Measurements from ENCODE around the gene SFSWAP. TPM values are rescaled to one million over a fixed set of nuclear protein-coding genes. Genes with fewer than 3 reads are reported as not detected.

Gene SFSWAP
- total and polyA plus RNA-seq, 10 donors: 19.5 to 74.4 (median 58.8) TPM

DNA sequence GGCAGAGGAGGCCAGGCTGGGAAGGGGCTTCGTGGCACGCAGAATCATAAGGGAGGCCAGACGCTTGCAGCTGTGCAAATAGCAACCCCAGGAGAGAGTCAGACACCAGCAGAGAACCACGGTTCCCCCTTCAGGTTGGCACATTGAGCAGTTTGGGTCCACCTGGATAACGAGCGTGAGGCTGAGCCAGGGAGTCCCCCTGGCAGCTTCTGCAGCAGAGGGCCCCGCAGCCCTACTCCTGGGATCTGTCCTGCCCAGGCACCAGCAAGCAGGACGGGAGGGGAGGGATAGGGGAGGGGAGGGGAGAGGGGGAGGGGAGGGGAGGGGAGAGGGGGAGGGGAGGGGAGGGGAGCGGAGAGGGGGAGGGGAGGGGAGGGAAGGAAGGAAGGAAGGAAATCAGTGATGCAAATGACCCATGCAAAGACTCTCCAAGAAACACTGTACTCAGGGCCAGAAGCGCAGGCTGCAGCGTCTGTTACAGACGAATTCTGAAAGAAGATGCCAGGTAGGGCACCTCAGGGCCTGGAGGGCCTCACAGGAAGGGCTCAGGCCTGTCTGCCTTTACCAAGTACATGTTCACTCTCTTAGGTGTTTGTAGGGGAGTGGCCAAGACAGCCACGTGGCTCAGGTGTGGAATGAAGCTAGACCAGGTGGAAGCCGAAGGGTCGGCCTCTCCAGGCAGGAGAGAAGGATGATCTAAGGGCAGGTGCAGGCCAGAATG lies 85.0 kb downstream of the SFSWAP start:
- TF ChIP-seq, protein P1, sequence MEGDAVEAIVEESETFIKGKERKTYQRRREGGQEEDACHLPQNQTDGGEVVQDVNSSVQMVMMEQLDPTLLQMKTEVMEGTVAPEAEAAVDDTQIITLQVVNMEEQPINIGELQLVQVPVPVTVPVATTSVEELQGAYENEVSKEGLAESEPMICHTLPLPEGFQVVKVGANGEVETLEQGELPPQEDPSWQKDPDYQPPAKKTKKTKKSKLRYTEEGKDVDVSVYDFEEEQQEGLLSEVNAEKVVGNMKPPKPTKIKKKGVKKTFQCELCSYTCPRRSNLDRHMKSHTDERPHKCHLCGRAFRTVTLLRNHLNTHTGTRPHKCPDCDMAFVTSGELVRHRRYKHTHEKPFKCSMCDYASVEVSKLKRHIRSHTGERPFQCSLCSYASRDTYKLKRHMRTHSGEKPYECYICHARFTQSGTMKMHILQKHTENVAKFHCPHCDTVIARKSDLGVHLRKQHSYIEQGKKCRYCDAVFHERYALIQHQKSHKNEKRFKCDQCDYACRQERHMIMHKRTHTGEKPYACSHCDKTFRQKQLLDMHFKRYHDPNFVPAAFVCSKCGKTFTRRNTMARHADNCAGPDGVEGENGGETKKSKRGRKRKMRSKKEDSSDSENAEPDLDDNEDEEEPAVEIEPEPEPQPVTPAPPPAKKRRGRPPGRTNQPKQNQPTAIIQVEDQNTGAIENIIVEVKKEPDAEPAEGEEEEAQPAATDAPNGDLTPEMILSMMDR (IDR thresholded peaks at IDR 0.05 in 8 of 11, conservative IDR thresholded peaks at IDR 0.05 in 3 of 11): no peak
- TF ChIP-seq POLR2AphosphoS5 (IDR thresholded peaks at IDR 0.05): no peak
- TF ChIP-seq POLR2A (IDR thresholded peaks at IDR 0.05): no peak
- Histone ChIP-seq H3K9me3 (no peaks in the 10 kb centered on the region), H3K27ac (peak overlapping the region in 1 of 8 donors; percentile 57), H3K4me3 (no peak overlapping the region), H3K27me3 (replicated peaks in 1 of 7) (no peaks in the 10 kb centered on the region), H3K36me3 (peaks cover 0 to 96% (median 71%) of the 10 kb centered on the region in 6 donors), H3K4me1 (peaks cover 6 to 30% (median 14%) of the 10 kb centered on the region in 6 donors)
- intact Hi-C loops (cut with DNase I; ENCODE audit: low total_unique reads): no loop called here
- DNase-seq: no peak
- WGBS, 5 donors: 61 to 75% (median 69%) methylated on average over 12 to 14 of the region's 15 CpGs

DNA sequence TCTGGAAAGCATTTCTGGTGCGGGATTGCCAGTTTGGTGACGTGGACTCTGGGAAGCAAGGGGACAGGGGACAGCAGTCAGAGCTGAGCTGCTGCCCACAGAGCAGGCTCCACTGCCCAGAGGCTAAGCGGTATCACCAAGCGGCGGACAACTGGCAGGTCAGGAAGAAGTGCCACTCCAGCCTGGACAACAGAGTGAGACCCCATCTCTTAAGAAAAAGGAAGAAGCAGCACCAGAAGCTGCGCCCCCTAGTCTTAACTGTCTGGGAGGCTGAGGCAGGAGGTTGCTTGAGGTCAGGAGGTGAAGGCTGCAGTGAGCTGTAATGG lies 85.5 kb downstream of the SFSWAP start:
- H3K27ac ChIP-seq: peak overlapping the region in 1 of 8 donors; percentile 57
- no peak for DNase-seq
- peaks cover 0 to 95% (median 65%) of the 10 kb centered on the region in 6 donors for H3K36me3 ChIP-seq
- peaks cover 6 to 31% (median 14%) of the 10 kb centered on the region in 6 donors for H3K4me1 ChIP-seq
- H3K4me3 ChIP-seq: no peak overlapping the region
- intact Hi-C loops (cut with DNase I; ENCODE audit: low total_unique reads): no loop called here
- H3K9me3 ChIP-seq: no peaks in the 10 kb centered on the region
- no peaks in the 10 kb centered on the region for H3K27me3 ChIP-seq (replicated peaks in 1 of 7)
- TF ChIP-seq POLR2AphosphoS5 (IDR thresholded peaks at IDR 0.05) (no peak), POLR2A (IDR thresholded peaks at IDR 0.05) (no peak)
- TF ChIP-seq, protein P1 (IDR thresholded peaks at IDR 0.05 in 8 of 11, conservative IDR thresholded peaks at IDR 0.05 in 3 of 11): no peak
- WGBS, 5 donors: 95 to 97% (median 96%) methylated on average over 6 of the region's 6 CpGs

DNA sequence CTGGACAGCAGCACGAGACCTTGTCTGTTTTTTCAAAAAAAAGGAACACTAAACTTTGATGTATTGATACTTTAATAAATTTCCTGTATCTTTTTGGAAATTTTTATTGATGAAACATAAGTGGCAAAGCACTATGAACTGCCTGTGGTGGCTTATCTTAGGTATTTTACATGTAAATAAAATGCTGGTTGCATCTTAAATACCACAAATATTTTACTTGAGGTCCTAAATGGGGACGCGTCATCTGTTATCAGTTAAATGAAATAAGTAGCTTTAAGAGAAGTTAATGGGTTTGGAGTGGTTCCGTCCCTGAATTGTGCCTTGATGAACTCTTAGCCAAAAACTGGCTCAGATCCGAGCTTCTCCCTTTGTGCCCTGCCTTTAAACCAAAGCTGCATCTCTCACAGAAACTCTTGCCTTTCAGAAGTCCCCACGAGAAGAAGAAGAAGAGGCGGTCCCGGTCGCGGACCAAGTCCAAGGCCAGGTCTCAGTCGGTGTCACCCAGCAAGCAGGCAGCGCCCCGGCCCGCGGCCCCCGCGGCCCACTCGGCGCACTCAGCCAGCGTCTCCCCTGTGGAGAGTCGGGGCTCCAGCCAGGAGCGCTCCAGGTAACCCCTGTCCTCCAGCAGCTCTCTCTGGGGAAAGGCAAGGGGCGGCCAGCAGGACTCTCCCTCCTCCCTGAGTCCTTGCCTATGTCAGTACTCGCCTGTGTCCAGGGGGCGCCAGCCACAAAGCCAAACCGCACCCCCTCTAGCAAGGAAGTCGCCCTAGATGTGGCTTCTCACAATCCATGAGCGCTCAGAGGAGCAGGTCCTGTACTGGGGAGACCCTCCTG lies 86.1 kb downstream of the SFSWAP start:
- DNase-seq: no peak
- Histone ChIP-seq H3K36me3 (peaks cover 0 to 95% (median 64%) of the 10 kb centered on the region in 6 donors), H3K4me1 (peaks cover 6 to 31% (median 14%) of the 10 kb centered on the region in 6 donors), H3K9me3 (no peaks in the 10 kb centered on the region), H3K27ac (no peak overlapping the region), H3K27me3 (replicated peaks in 1 of 7) (no peaks in the 10 kb centered on the region), H3K4me3 (no peak overlapping the region)
- intact Hi-C loops (cut with DNase I; ENCODE audit: low total_unique reads): no loop called here
- WGBS, 5 donors: 90 to 97% (median 92%) methylated on average over 18 to 28 of the region's 28 CpGs
- TF ChIP-seq POLR2AphosphoS5 (IDR thresholded peaks at IDR 0.05): peak in 1 of 3 donors; percentile 14
- TF ChIP-seq, protein P1 (IDR thresholded peaks at IDR 0.05 in 8 of 11, conservative IDR thresholded peaks at IDR 0.05 in 3 of 11): no peak

DNA sequence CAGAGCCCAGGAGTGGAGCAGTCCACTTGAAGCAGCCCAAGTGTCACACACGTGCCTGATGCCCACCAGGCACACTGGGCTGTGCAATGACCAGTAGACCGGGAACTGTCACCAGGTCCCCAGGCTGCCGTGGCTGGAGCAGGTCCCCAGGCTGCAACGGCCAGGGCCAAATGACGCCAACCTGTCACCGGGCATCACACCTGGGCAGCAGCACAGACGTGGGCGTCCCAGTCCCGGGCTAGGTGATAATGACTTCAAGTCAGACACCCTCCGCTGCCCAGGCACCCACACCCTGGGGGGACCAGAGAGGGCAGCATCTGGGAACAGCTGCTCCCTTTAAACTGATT lies 86.7 kb downstream of the SFSWAP start:
- Histone ChIP-seq H3K4me1 (peaks cover 6 to 31% (median 14%) of the 10 kb centered on the region in 6 donors), H3K27me3 (replicated peaks in 1 of 7) (no peaks in the 10 kb centered on the region), H3K27ac (no peak overlapping the region), H3K36me3 (peaks cover 0 to 95% (median 70%) of the 10 kb centered on the region in 6 donors), H3K9me3 (no peaks in the 10 kb centered on the region), H3K4me3 (no peak overlapping the region)
- no peak for DNase-seq
- WGBS, 5 donors: 91 to 100% (median 93%) methylated on average over 1 to 10 of the region's 10 CpGs; no CpG with 5 or more reads in 1 of the 5 donors
- TF ChIP-seq, protein P1 (IDR thresholded peaks at IDR 0.05 in 8 of 11, conservative IDR thresholded peaks at IDR 0.05 in 3 of 11): no peak
- TF ChIP-seq POLR2AphosphoS5 (IDR thresholded peaks at IDR 0.05): peak in 1 of 3 donors; percentile 50
- intact Hi-C loops (cut with DNase I; ENCODE audit: low total_unique reads): no loop called here

Data from spleen (tissue), 11 donors.